Measurements from ENCODE around the gene TAF1C. TPM values are rescaled to one million over a fixed set of nuclear protein-coding genes. Genes with fewer than 3 reads are reported as not detected.

The TAF1C gene
- total RNA-seq, 4 donors from 2014 or later = 36.7 to 210 (median 76.3) TPM

GRCh38 chr16:84165746-84166145 lies 21.1 kb downstream of the TAF1C start:
- H3K4me1 ChIP-seq = no peaks in the 10 kb centered on the region
- H3K27ac ChIP-seq = no peak overlapping the region
- no peaks in the 10 kb centered on the region for H3K36me3 ChIP-seq
- no peak for TF ChIP-seq CTCF (IDR thresholded peaks at IDR 0.05)
- no peak for TF ChIP-seq POLR2A (IDR thresholded peaks at IDR 0.05)
- DNase-seq = no peak
- intact Hi-C loops (cut with DNase I; ENCODE audit: low total_unique reads) = no loop called here
- H3K27me3 ChIP-seq = no peaks in the 10 kb centered on the region
- no peaks in the 10 kb centered on the region for H3K9me3 ChIP-seq
- no peak overlapping the region for H3K4me3 ChIP-seq

- no peak for TF ChIP-seq POLR2A (IDR thresholded peaks at IDR 0.05)
- TF ChIP-seq CTCF (IDR thresholded peaks at IDR 0.05) = no peak
- intact Hi-C loops (cut with DNase I; ENCODE audit: low total_unique reads) = no loop called here
- Histone ChIP-seq H3K9me3 (no peaks in the 10 kb centered on the region), H3K4me1 (no peaks in the 10 kb centered on the region), H3K4me3 (no peak overlapping the region), H3K27me3 (no peaks in the 10 kb centered on the region), H3K36me3 (no peaks in the 10 kb centered on the region), H3K27ac (no peak overlapping the region)
- DNase-seq = no peak
Observed at GRCh38 chr16:84161801-84162200, 25.1 kb downstream of the TAF1C start.

GRCh38 chr16:84161037-84161436 lies 25.8 kb downstream of the TAF1C start:
- Histone ChIP-seq H3K36me3 (no peaks in the 10 kb centered on the region), H3K27me3 (no peaks in the 10 kb centered on the region), H3K9me3 (no peaks in the 10 kb centered on the region), H3K4me3 (no peak overlapping the region), H3K4me1 (no peaks in the 10 kb centered on the region), H3K27ac (no peak overlapping the region)
- TF ChIP-seq POLR2A (IDR thresholded peaks at IDR 0.05) = no peak
- DNase-seq = no peak
- intact Hi-C loops (cut with DNase I; ENCODE audit: low total_unique reads) = no loop called here

GRCh38 chr16:84159800-84160199 lies 27.1 kb downstream of the TAF1C start:
- Histone ChIP-seq H3K27ac (no peak overlapping the region), H3K4me3 (no peak overlapping the region), H3K4me1 (no peaks in the 10 kb centered on the region), H3K36me3 (no peaks in the 10 kb centered on the region), H3K27me3 (no peaks in the 10 kb centered on the region), H3K9me3 (no peaks in the 10 kb centered on the region)
- intact Hi-C loops (cut with DNase I; ENCODE audit: low total_unique reads) = no loop called here
- no peak for TF ChIP-seq POLR2A (IDR thresholded peaks at IDR 0.05)
- TF ChIP-seq CTCF (IDR thresholded peaks at IDR 0.05) = no peak
- no peak for DNase-seq

GRCh38 chr16:84159007-84159406 lies 27.9 kb downstream of the TAF1C start:
- Histone ChIP-seq H3K4me3 (no peak overlapping the region), H3K9me3 (no peaks in the 10 kb centered on the region), H3K4me1 (no peaks in the 10 kb centered on the region), H3K27me3 (no peaks in the 10 kb centered on the region), H3K36me3 (no peaks in the 10 kb centered on the region), H3K27ac (no peak overlapping the region)
- DNase-seq = no peak
- intact Hi-C loops (cut with DNase I; ENCODE audit: low total_unique reads) = no loop called here
- TF ChIP-seq CTCF (IDR thresholded peaks at IDR 0.05) (no peak), POLR2A (IDR thresholded peaks at IDR 0.05) (no peak)

- H3K27ac ChIP-seq = no peak overlapping the region
- H3K4me3 ChIP-seq = no peak overlapping the region
- H3K27me3 ChIP-seq = no peaks in the 10 kb centered on the region
- no peaks in the 10 kb centered on the region for H3K4me1 ChIP-seq
- TF ChIP-seq POLR2A (IDR thresholded peaks at IDR 0.05) (no peak), CTCF (IDR thresholded peaks at IDR 0.05) (no peak)
- no peak for DNase-seq
- intact Hi-C loops (cut with DNase I; ENCODE audit: low total_unique reads) = no loop called here
- H3K36me3 ChIP-seq = no peaks in the 10 kb centered on the region
- H3K9me3 ChIP-seq = no peaks in the 10 kb centered on the region
Observed at GRCh38 chr16:84156342-84156784, 30.5 kb downstream of the TAF1C start.

Measured in uterus (tissue), 4 donors.